Measurements from ENCODE around the gene SP2. TPM values are rescaled to one million over a fixed set of nuclear protein-coding genes. Genes with fewer than 3 reads are reported as not detected.
"Not testable (repeated sequence)": the region's sequence is repeated elsewhere in the genome, so short reads cannot be mapped to it uniquely, and the experiment has no call there.

The SP2 gene
- total and polyA plus RNA-seq, 7 donors: 6.2 to 16.1 (median 10.8) TPM

GRCh38 chr17:47934856-47935255 lies 38.8 kb downstream of the SP2 start:
- ATAC-seq (no peak), DNase-seq (no peak)
- intact Hi-C loops (cut with DNase I): no loop called here
- 74 to 87% (median 85%) methylated on average over 1 of the region's 1 CpG for WGBS, 3 donors
- Histone ChIP-seq H3K27me3 (ENCODE audit: insufficient read depth in 3 of 3, low read length in 2 of 3) (no peaks in the 10 kb centered on the region), H3K27ac (no peak overlapping the region), H3K9me3 (no peaks in the 10 kb centered on the region), H3K36me3 (ENCODE audit: insufficient read depth in 1 of 2, low read depth in 1 of 2) (peaks cover 0 to 9% of the 10 kb centered on the region in 2 donors), H3K4me3 (no peak overlapping the region), H3K4me1 (no peaks in the 10 kb centered on the region)
- no peak for TF ChIP-seq CTCF (IDR thresholded peaks at IDR 0.05)

GRCh38 chr17:47935468-47935867 lies 39.4 kb downstream of the SP2 start:
- H3K36me3 ChIP-seq (ENCODE audit: insufficient read depth in 1 of 2, low read depth in 1 of 2); H3K4me3 ChIP-seq; DNase-seq; H3K27ac ChIP-seq; ATAC-seq; H3K4me1 ChIP-seq; H3K9me3 ChIP-seq; H3K27me3 ChIP-seq (ENCODE audit: insufficient read depth in 3 of 3, low read length in 2 of 3); intact Hi-C loops (cut with DNase I): not testable (repeated sequence)
- 78 to 85% (median 82%) methylated on average over 3 of the region's 3 CpGs for WGBS, 3 donors

- peak in 1 of 4 donors; percentile 42 for ATAC-seq
- Histone ChIP-seq H3K27ac (no peak overlapping the region), H3K27me3 (ENCODE audit: insufficient read depth in 3 of 3, low read length in 2 of 3) (no peaks in the 10 kb centered on the region), H3K4me3 (no peak overlapping the region), H3K36me3 (ENCODE audit: insufficient read depth in 1 of 2, low read depth in 1 of 2) (no peaks in the 10 kb centered on the region), H3K9me3 (no peaks in the 10 kb centered on the region), H3K4me1 (no peaks in the 10 kb centered on the region)
- no peak for DNase-seq
- intact Hi-C loops (cut with DNase I): no loop called here
- WGBS, 3 donors: 71 to 81% (median 78%) methylated on average over 5 of the region's 5 CpGs
- TF ChIP-seq CTCF (IDR thresholded peaks at IDR 0.05): no peak
These were observed 39.9 kb downstream of the SP2 start for GRCh38 chr17:47935961-47936360.

GRCh38 chr17:47937941-47938340 lies 41.9 kb downstream of the SP2 start:
- no peak for DNase-seq
- ATAC-seq: no peak
- H3K4me1 ChIP-seq: peaks cover 8% of the 10 kb centered on the region
- H3K27me3 ChIP-seq (ENCODE audit: insufficient read depth in 3 of 3, low read length in 2 of 3): no peaks in the 10 kb centered on the region
- intact Hi-C loops (cut with DNase I): no loop called here
- no peaks in the 10 kb centered on the region for H3K36me3 ChIP-seq (ENCODE audit: insufficient read depth in 1 of 2, low read depth in 1 of 2)
- WGBS, 3 donors: 89 to 92% (median 91%) methylated on average over 5 of the region's 5 CpGs
- H3K9me3 ChIP-seq: no peaks in the 10 kb centered on the region
- no peak overlapping the region for H3K4me3 ChIP-seq
- no peak overlapping the region for H3K27ac ChIP-seq
- TF ChIP-seq CTCF (IDR thresholded peaks at IDR 0.05): no peak

GRCh38 chr17:47941246-47942095 lies 45.4 kb downstream of the SP2 start, which contains the start of gene PNPO:
Gene PNPO, plus strand, starts transcription at chr17:47941571. Its CDS starts 105 bp downstream, at chr17:47941676.
- Histone ChIP-seq H3K4me3 (peak within 1 kb of the TSS; percentile 99), H3K36me3 (ENCODE audit: insufficient read depth in 1 of 2, low read depth in 1 of 2) (peaks cover 3 to 33% of the 10 kb centered on the region in 2 donors), H3K9me3 (no peaks in the 10 kb centered on the region), H3K4me1 (peaks cover 16% of the 10 kb centered on the region), H3K27ac (peak within 1 kb of the TSS; percentile 94), H3K27me3 (ENCODE audit: insufficient read depth in 3 of 3, low read length in 2 of 3) (no peaks in the 10 kb centered on the region)
- DNase-seq (peak; percentile 92 to 95), ATAC-seq (peak; percentile 98 to 99 (median 98))
- WGBS, 3 donors: 1 to 2% (median 1%) methylated on average over 45 to 50 of the region's 50 CpGs
- TF ChIP-seq CTCF (IDR thresholded peaks at IDR 0.05): no peak
- intact Hi-C loops (cut with DNase I): loop anchor here in 1 of 2 donors (2.0 kb wide), 1 partner anchor 33 kb away; no protein-coding TSS in a partner anchor

All from psoas muscle (tissue), 8 donors.